Measurements from ENCODE around the gene GALNT1.

GALNT1 gene

GRCh38 chr18:35693829-35694228, 112.3 kb downstream of the GALNT1 start:
- no peak overlapping the region for H3K27ac ChIP-seq
- TF ChIP-seq CTCF (conservative IDR thresholded peaks at IDR 0.05), result no peak

- no peak for TF ChIP-seq CTCF (conservative IDR thresholded peaks at IDR 0.05)
- H3K27ac ChIP-seq, result no peak overlapping the region
Observed at GRCh38 chr18:35694808-35695207, 113.3 kb downstream of the GALNT1 start.

GRCh38 chr18:35695384-35695783, 113.8 kb downstream of the GALNT1 start:
- no peak for TF ChIP-seq CTCF (conservative IDR thresholded peaks at IDR 0.05)
- H3K27ac ChIP-seq, result no peak overlapping the region

- no peak overlapping the region for H3K27ac ChIP-seq
- no peak for TF ChIP-seq CTCF (conservative IDR thresholded peaks at IDR 0.05)
Observed at GRCh38 chr18:35695803-35696202, 114.3 kb downstream of the GALNT1 start.

GRCh38 chr18:35696307-35696706, 114.8 kb downstream of the GALNT1 start:
- H3K27ac ChIP-seq, result no peak overlapping the region
- TF ChIP-seq CTCF (conservative IDR thresholded peaks at IDR 0.05), result no peak

GRCh38 chr18:35697869-35698268, 116.3 kb downstream of the GALNT1 start:
- no peak overlapping the region for H3K27ac ChIP-seq
- no peak for TF ChIP-seq CTCF (conservative IDR thresholded peaks at IDR 0.05)

GRCh38 chr18:35703043-35703688, 121.6 kb downstream of the GALNT1 start:
- no peak for TF ChIP-seq CTCF (conservative IDR thresholded peaks at IDR 0.05)

More at GRCh38 chr18:35703043-35703688, 121.6 kb downstream of the GALNT1 start:
- no peak overlapping the region for H3K27ac ChIP-seq
